CD4-positive, CD25-positive, alpha-beta regulatory T cell (primary cell): ENCODE results near the gene PGAM1. TPM values are rescaled to one million over a fixed set of nuclear protein-coding genes. Genes with fewer than 3 reads are reported as not detected.
"Not testable (repeated sequence)": the region's sequence is repeated elsewhere in the genome, so short reads cannot be mapped to it uniquely, and the experiment has no call there.

Experiments
- ATAC-seq, 2 donors: fragments of 150-1000 bp; cut with Tn5 transposase; one replicate each; pipeline ENCODE4 v1.10.0; 2021; ENCODE audit warnings: low read depth in 2 of 2, moderate number of reproducible peaks in 2 of 2, moderate library complexity in 1 of 2
- DNase-seq, 3 donors: peaks; one replicate each; pipeline versions ENCODE4 v3.0.0 to v3.0.0-alpha.2; 2012 to 2022; ENCODE audit warnings: mixed read lengths in 1 of 3
- H3K27ac ChIP-seq: one replicate; pipeline ENCODE4 v1.7.0; 2013; ENCODE audit warnings: mild to moderate bottlenecking, low read length; ENCODE audit not compliant: insufficient read depth, poor library complexity, severe bottlenecking
- H3K27me3 ChIP-seq: one replicate; pipeline ENCODE4 v1.7.0; 2013; ENCODE audit warnings: low read length; ENCODE audit not compliant: control insufficient read depth, insufficient read depth
- H3K36me3 ChIP-seq: one replicate; pipeline ENCODE4 v1.7.0; 2013; ENCODE audit warnings: mild to moderate bottlenecking, low read length, moderate library complexity; ENCODE audit not compliant: control insufficient read depth, insufficient read depth
- H3K4me1 ChIP-seq: 2 replicates; pipeline ENCODE4 v1.7.0; 2013; ENCODE audit warnings: mild to moderate bottlenecking, low read length; ENCODE audit not compliant: insufficient read depth, control insufficient read depth, poor library complexity, severe bottlenecking
- H3K4me3 ChIP-seq: one replicate; pipeline ENCODE4 v1.7.0; 2013; ENCODE audit warnings: low read depth, mild to moderate bottlenecking, low read length, moderate library complexity
- H3K9me3 ChIP-seq, 2 experiments: 1 replicate in 1 of 2; 2 replicates in 1 of 2; pipeline ENCODE4 v1.7.0; 2013; ENCODE audit warnings: low read length in 2 of 2, mild to moderate bottlenecking in 1 of 2, moderate library complexity in 1 of 2; ENCODE audit not compliant: control insufficient read depth in 2 of 2
- H3K27ac Mint-ChIP-seq, 3 donors: one replicate each; pipeline ENCODE4 v1.8.0; 2020 to 2022; ENCODE audit warnings: mild to moderate bottlenecking in 3 of 3, mixed read lengths in 3 of 3, moderate library complexity in 2 of 3
- H3K27me3 Mint-ChIP-seq: one replicate; pipeline ENCODE4 v1.8.0; 2022; ENCODE audit warnings: mild to moderate bottlenecking, mixed read lengths
- H3K36me3 Mint-ChIP-seq: one replicate; pipeline ENCODE4 v1.8.0; 2020; ENCODE audit warnings: mixed read lengths
- H3K4me1 Mint-ChIP-seq, 4 donors: one replicate each; pipeline ENCODE4 v1.8.0; 2020 to 2022; ENCODE audit warnings: mixed read lengths in 4 of 4, mild to moderate bottlenecking in 1 of 4
- H3K4me3 Mint-ChIP-seq, 4 donors: one replicate each; pipeline ENCODE4 v1.8.0; 2020 to 2022; ENCODE audit warnings: mild to moderate bottlenecking in 4 of 4, mixed read lengths in 4 of 4, moderate library complexity in 3 of 4
- H3K9me3 Mint-ChIP-seq, 7 donors: one replicate each; pipeline ENCODE4 v1.8.0; 2020 to 2022; ENCODE audit warnings: mixed read lengths in 7 of 7, mild to moderate bottlenecking in 3 of 7, moderate library complexity in 2 of 7
- polyA plus RNA-seq, 4 donors: library from polyadenylated mRNA; unstranded; fragments of 300-500 nt; fragmentation: Illumina TruSeq; gene quantifications; one replicate each; pipeline ENCODE4 v1.2.3, GENCODE V29; 2021
- total RNA-seq: library from RNA; stranded (reverse); gene quantifications from one replicate; pipeline ENCODE4 v1.2.3, GENCODE V29; 2022

The PGAM1 gene
- total and polyA plus RNA-seq, 5 donors from 2014 or later, result 98.8 to 375 (median 271) TPM

- not testable (repeated sequence) for H3K4me3 Mint-ChIP-seq, H3K4me1 ChIP-seq, DNase-seq, H3K9me3 ChIP-seq, H3K9me3 Mint-ChIP-seq, H3K27ac ChIP-seq, H3K27me3 ChIP-seq, H3K27me3 Mint-ChIP-seq, H3K4me3 ChIP-seq, ATAC-seq, H3K4me1 Mint-ChIP-seq
- Mint-ChIP-seq H3K36me3 (peaks cover 21% of the 10 kb centered on the region), H3K27ac (peak overlapping the region in 2 of 3 donors; percentile 16 to 74)
- peaks cover 79% of the 10 kb centered on the region for H3K36me3 ChIP-seq
These were observed 42.8 kb downstream of the PGAM1 start for GRCh38 chr10:97468781-97469180.

GRCh38 chr10:97474918-97475317 lies 48.9 kb downstream of the PGAM1 start:
- peak overlapping the region in 1 of 3 donors; percentile 14 for H3K27ac Mint-ChIP-seq
- DNase-seq, result no peak
- Histone ChIP-seq H3K36me3 (peaks cover 83% of the 10 kb centered on the region), H3K9me3 (no peaks in the 10 kb centered on the region), H3K27ac (no peak overlapping the region), H3K4me3 (no peak overlapping the region), H3K4me1 (no peaks in the 10 kb centered on the region), H3K27me3 (no peaks in the 10 kb centered on the region)
- peaks cover 0 to 2% (median 0%) of the 10 kb centered on the region in 7 donors for H3K9me3 Mint-ChIP-seq
- no peaks in the 10 kb centered on the region for H3K27me3 Mint-ChIP-seq
- H3K4me1 Mint-ChIP-seq, result peaks cover 0 to 4% (median 0%) of the 10 kb centered on the region in 4 donors
- no peak for ATAC-seq
- H3K4me3 Mint-ChIP-seq, result no peak overlapping the region
- peaks cover 50% of the 10 kb centered on the region for H3K36me3 Mint-ChIP-seq

DNA sequence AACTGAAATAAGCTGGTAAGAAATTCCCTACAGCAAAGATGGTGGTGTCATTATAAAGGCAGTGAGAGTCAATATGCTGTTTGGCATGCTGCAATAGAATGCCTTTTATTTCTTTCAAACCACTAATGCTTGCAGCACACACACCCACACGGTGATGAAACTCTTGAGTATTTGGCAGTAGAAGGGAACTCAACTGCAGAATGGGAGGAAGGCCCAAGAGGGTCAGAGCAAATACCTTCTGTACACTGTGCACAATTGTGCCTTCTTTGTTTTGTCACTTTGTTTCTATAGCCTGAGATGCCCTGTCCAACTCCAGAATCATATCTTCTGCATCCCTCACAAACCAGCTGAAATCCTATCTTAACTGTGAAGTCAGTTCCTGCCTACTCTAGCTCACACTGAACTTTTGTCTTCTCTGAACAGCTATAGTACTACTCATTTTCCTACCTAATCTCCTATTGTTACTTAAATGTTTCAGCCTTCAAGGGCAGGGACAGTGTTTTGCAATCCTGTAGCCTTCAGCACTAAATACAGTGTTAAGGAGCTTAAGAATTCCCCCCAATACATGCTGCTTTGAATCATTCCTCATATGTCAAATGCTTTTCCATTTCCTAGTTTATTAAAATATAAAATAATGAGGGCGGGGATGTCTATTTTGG lies 50.1 kb downstream of the PGAM1 start:
- no peaks in the 10 kb centered on the region for H3K27me3 Mint-ChIP-seq
- Histone ChIP-seq H3K36me3 (peaks cover 84% of the 10 kb centered on the region), H3K9me3 (no peaks in the 10 kb centered on the region), H3K4me3 (no peak overlapping the region), H3K4me1 (no peaks in the 10 kb centered on the region), H3K27ac (no peak overlapping the region), H3K27me3 (no peaks in the 10 kb centered on the region)
- no peak for DNase-seq
- H3K27ac Mint-ChIP-seq, result no peak overlapping the region
- H3K4me3 Mint-ChIP-seq, result no peak overlapping the region
- H3K4me1 Mint-ChIP-seq, result peaks cover 0 to 6% (median 0%) of the 10 kb centered on the region in 4 donors
- H3K9me3 Mint-ChIP-seq, result peaks cover 0 to 2% (median 0%) of the 10 kb centered on the region in 7 donors
- no peak for ATAC-seq
- peaks cover 58% of the 10 kb centered on the region for H3K36me3 Mint-ChIP-seq

DNA sequence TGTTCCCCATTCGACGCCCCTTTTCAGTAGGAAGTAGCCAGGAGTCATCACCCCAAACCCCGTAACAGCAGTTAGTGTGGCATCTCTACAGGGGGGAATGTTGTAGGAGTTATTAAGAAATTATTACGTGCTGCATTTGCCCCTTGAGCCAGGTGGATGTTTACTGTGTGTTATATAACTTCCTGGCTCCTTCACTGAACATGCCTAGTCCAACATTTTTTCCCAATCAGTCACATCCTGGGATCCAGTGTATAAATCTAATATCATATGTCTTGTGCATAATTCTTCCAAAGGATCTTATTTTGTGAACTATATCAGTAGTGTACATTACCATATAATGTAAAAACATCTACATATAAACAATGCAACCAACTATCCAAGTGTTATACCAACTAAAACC lies 53.4 kb downstream of the PGAM1 start:
- not testable (repeated sequence) for H3K4me3 Mint-ChIP-seq, H3K27ac ChIP-seq, H3K9me3 Mint-ChIP-seq, H3K27me3 Mint-ChIP-seq, H3K9me3 ChIP-seq, DNase-seq, H3K27me3 ChIP-seq, H3K4me1 Mint-ChIP-seq, ATAC-seq, H3K4me3 ChIP-seq, H3K4me1 ChIP-seq
- H3K36me3 ChIP-seq, result peaks cover 84% of the 10 kb centered on the region
- peaks cover 44% of the 10 kb centered on the region for H3K36me3 Mint-ChIP-seq
- H3K27ac Mint-ChIP-seq, result peak overlapping the region in 1 of 3 donors; percentile 60

DNA sequence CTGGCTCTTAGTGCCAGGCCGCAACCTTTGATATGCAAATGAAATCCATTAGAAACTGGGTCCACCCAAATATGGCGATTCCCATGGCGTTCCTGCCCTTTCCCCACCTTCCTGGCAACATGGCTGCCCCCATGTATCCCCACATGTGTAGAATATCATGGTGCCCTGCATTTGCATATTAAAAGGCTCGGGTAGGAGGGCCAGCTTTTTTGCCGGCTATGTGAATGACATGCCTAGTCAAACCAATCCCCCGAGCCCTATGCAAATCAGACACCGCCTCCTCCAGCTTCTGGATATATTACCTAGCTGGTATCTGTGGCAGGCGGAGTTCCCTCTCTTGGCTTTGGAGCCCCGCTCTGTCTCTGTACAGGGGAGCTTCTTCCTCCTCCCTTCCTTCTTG lies 53.9 kb downstream of the PGAM1 start:
- peaks cover 40% of the 10 kb centered on the region for H3K36me3 Mint-ChIP-seq
- peaks cover 0 to 9% (median 0%) of the 10 kb centered on the region in 4 donors for H3K4me1 Mint-ChIP-seq
- H3K4me3 Mint-ChIP-seq, result no peak overlapping the region
- H3K9me3 Mint-ChIP-seq, result peaks cover 0 to 1% (median 0%) of the 10 kb centered on the region in 7 donors
- no peaks in the 10 kb centered on the region for H3K27me3 Mint-ChIP-seq
- DNase-seq (no peak), ATAC-seq (no peak)
- Histone ChIP-seq H3K9me3 (no peaks in the 10 kb centered on the region), H3K36me3 (peaks cover 81% of the 10 kb centered on the region), H3K4me1 (no peaks in the 10 kb centered on the region), H3K4me3 (no peak overlapping the region), H3K27ac (no peak overlapping the region), H3K27me3 (no peaks in the 10 kb centered on the region)
- H3K27ac Mint-ChIP-seq, result no peak overlapping the region

- no peaks in the 10 kb centered on the region for H3K9me3 Mint-ChIP-seq
- H3K4me1 Mint-ChIP-seq, result peaks cover 0 to 15% (median 3%) of the 10 kb centered on the region in 4 donors
- peaks cover 35% of the 10 kb centered on the region for H3K36me3 Mint-ChIP-seq
- Histone ChIP-seq H3K36me3 (peaks cover 73% of the 10 kb centered on the region), H3K27ac (no peak overlapping the region), H3K4me1 (no peaks in the 10 kb centered on the region), H3K4me3 (no peak overlapping the region), H3K27me3 (no peaks in the 10 kb centered on the region), H3K9me3 (no peaks in the 10 kb centered on the region)
- ATAC-seq (no peak), DNase-seq (no peak)
- H3K4me3 Mint-ChIP-seq, result no peak overlapping the region
- H3K27me3 Mint-ChIP-seq, result no peaks in the 10 kb centered on the region
- H3K27ac Mint-ChIP-seq, result peak overlapping the region in 1 of 3 donors; percentile 43
These were observed 55.1 kb downstream of the PGAM1 start for GRCh38 chr10:97481071-97481470.

DNA sequence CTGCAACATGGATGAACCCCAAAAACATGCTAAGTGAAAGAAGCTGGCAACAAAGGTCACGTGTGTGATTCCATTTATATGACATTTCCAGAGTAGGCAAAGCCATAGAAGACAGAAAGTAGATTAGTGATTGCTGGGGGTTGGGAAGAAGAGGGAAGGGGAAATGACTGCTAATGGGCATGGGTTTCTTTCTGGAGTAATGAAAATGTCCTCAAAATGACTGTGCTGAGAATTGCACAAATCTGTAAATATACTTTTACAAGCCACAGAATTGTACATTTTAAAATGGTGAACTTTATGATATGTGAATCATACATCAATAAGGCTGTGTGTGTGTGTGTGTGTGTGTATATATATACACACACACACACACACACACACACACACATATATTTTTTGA lies 56.4 kb downstream of the PGAM1 start:
- Mint-ChIP-seq H3K9me3 (no peaks in the 10 kb centered on the region), H3K4me1 (peaks cover 4 to 18% (median 8%) of the 10 kb centered on the region in 4 donors), H3K27ac (no peak overlapping the region), H3K4me3 (no peak overlapping the region), H3K36me3 (peaks cover 23% of the 10 kb centered on the region), H3K27me3 (no peaks in the 10 kb centered on the region)
- Histone ChIP-seq H3K4me3 (no peak overlapping the region), H3K4me1 (no peaks in the 10 kb centered on the region), H3K9me3 (no peaks in the 10 kb centered on the region), H3K27me3 (no peaks in the 10 kb centered on the region), H3K36me3 (peaks cover 60% of the 10 kb centered on the region), H3K27ac (no peak overlapping the region)
- no peak for ATAC-seq
- no peak for DNase-seq
